PC-3 (cell line): Measurements from ENCODE around the gene CHRNB4. TPM values are rescaled to one million over a fixed set of nuclear protein-coding genes. Genes with fewer than 3 reads are reported as not detected.

Experiments
- ATAC-seq: fragments of 200-7000 bp; cut with Tn5 transposase; 2 replicates; pipeline ENCODE4 v1.9.1; 2020; ENCODE audit warnings: mild to moderate bottlenecking, moderate library complexity
- BruUV-seq: library from RNA; stranded (reverse); fragments of 400-500 nt; replicated peaks from 2 replicates; lab custom pipeline; 2021; lab: Mats Ljungman, UMichigan
- CTCF ChIA-PET: fragments of 300-600 bp; sonication (Branson Sonifier 250); formaldehyde crosslinking; loops from one replicate; lab custom pipeline; 2022; ENCODE audit warnings: antibody characterized with exemption; lab: Charles Lee
- POLR2A ChIA-PET: fragments of 300-600 bp; sonication (Branson Sonifier 250); formaldehyde crosslinking; loops from one replicate; lab custom pipeline; 2022; ENCODE audit warnings: antibody characterized with exemption; ENCODE audit not compliant: unreplicated experiment; lab: Charles Lee
- DNase-seq: peaks from one replicate; pipeline ENCODE4 v3.0.0-alpha.2; 2015
- H2AFZ ChIP-seq: fragments of 300-600 bp; sonication (generic); 2 replicates; pipeline ENCODE4 v1.6.0; 2016; ENCODE audit warnings: antibody characterized with exemption, low read length
- H3F3A ChIP-seq: fragments of 300-600 bp; sonication (generic); one replicate; pipeline ENCODE4 v1.6.0; 2017; ENCODE audit warnings: antibody characterized with exemption, low read length, control low read depth, mild to moderate bottlenecking; ENCODE audit not compliant: unreplicated experiment
- H3K27ac ChIP-seq: fragments of 300-600 bp; sonication (generic); 2 replicates; pipeline ENCODE4 v1.5.1; 2016; ENCODE audit warnings: mild to moderate bottlenecking, low read length
- H3K27me3 ChIP-seq: fragments of 300-600 bp; sonication (generic); 2 replicates; pipeline ENCODE4 v1.6.1; 2016; ENCODE audit warnings: low read length, mixed read lengths
- H3K36me3 ChIP-seq: fragments of 300-600 bp; sonication (generic); 2 replicates; pipeline ENCODE4 v1.6.1; 2016; ENCODE audit warnings: low read depth, mixed run types, low read length, mixed read lengths
- H3K4me1 ChIP-seq: fragments of 300-600 bp; sonication (generic); 2 replicates; pipeline ENCODE4 v1.5.1; 2016; ENCODE audit warnings: low read length; ENCODE audit not compliant: insufficient read depth
- H3K4me2 ChIP-seq: fragments of 300-600 bp; sonication (generic); 2 replicates; pipeline ENCODE4 v1.6.0; 2016; ENCODE audit warnings: low read length
- H3K4me3 ChIP-seq: fragments of 300-600 bp; sonication (generic); 2 replicates; pipeline ENCODE4 v1.5.1; 2016; ENCODE audit warnings: mild to moderate bottlenecking, low read length, mixed read lengths
- H3K79me2 ChIP-seq: fragments of 300-600 bp; sonication (generic); 2 replicates; pipeline ENCODE4 v1.6.1; 2017; ENCODE audit warnings: low read length, mixed read lengths
- H3K9ac ChIP-seq: fragments of 300-600 bp; sonication (generic); 2 replicates; pipeline ENCODE4 v1.6.0; 2016; ENCODE audit warnings: mild to moderate bottlenecking, low read length
- H3K9me2 ChIP-seq: fragments of 300-600 bp; sonication (generic); replicated peaks from 2 replicates; pipeline ENCODE4 v1.6.1; 2016; ENCODE audit warnings: mixed run types, low read length, mixed read lengths
- H3K9me3 ChIP-seq: fragments of 300-600 bp; sonication (generic); 2 replicates; pipeline ENCODE4 v1.6.1; 2016; ENCODE audit warnings: low read length, mixed read lengths
- H4K20me1 ChIP-seq: fragments of 300-600 bp; sonication (generic); 2 replicates; pipeline ENCODE4 v1.6.1; 2016; ENCODE audit warnings: low read length, mixed read lengths
- EZH2 ChIP-seq: fragments of 300-600 bp; sonication (generic); IDR thresholded peaks from one replicate; pipeline ENCODE4 v1.6.1; 2017; ENCODE audit warnings: antibody characterized with exemption, mild to moderate bottlenecking, low read length; ENCODE audit not compliant: unreplicated experiment
- EZH2phosphoT487 ChIP-seq: fragments of 300-600 bp; sonication (generic); IDR thresholded peaks from 2 replicates; pipeline ENCODE4 v1.6.1; 2018; ENCODE audit warnings: mild to moderate bottlenecking, antibody characterized with exemption, low read length, borderline replicate concordance
- intact Hi-C: fragments of 100-400 bp; cut with micrococcal nuclease; formaldehyde crosslinking; loops from 2 replicates; pipeline ENCODE4 v1.9.0; 2023
- total RNA-seq: library from RNA; depleted of rRNA; stranded (reverse); fragments of >200 nt; gene quantifications from 2 replicates; pipeline ENCODE4 v1.2.3, GENCODE V29; 2014
- TF ChIP-seq, protein P1 (sequence below): fragments of 300-600 bp; sonication (generic); conservative IDR thresholded peaks from 2 replicates; pipeline ENCODE4 v1.5.1; 2017; ENCODE audit warnings: antibody characterized with exemption, low read depth, mild to moderate bottlenecking, low read length

Gene CHRNB4
- total RNA-seq, 1 experiment from 2014 or later: not detected

DNA sequence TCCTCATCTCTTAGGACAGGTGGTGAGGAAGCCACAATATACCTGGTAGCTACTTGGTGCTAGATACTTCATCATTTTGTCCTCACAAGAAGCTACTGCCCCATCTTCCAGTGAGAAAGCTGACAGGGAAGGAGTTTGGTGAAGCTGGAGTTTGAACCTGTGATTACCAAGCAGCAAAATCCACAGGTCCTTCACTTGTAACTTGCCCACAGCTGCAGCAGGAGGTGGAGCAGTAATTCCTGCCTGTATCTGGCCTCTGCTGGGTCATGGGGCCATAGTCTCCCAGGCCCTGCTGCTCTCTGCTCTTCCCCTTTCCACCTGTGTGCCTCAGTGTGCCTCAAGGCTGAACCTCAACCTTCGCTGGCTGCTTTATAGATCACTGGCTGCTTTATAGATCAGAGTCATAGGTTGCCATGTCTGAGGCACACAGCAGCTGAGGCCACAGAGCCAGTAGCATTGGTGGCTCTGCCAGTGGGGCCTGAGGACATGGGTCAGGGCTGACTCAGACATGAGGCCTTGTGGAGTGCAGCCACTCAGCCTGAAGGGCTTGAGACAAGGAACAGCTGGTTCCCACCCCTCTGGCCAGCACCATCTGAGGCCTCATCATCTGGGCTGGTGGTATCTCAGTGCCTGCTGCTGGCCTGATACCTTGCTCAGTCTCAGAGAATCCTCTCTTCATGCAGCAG lies 11.1 kb upstream of the CHRNB4 start:
- no TSS peak for BruUV-seq
- no peak overlapping the region for H3K4me2 ChIP-seq
- CTCF ChIA-PET: no interaction called here
- no peak for DNase-seq
- TF ChIP-seq EZH2phosphoT487 (no peak), EZH2 (no peak)
- TF ChIP-seq, protein P1, sequence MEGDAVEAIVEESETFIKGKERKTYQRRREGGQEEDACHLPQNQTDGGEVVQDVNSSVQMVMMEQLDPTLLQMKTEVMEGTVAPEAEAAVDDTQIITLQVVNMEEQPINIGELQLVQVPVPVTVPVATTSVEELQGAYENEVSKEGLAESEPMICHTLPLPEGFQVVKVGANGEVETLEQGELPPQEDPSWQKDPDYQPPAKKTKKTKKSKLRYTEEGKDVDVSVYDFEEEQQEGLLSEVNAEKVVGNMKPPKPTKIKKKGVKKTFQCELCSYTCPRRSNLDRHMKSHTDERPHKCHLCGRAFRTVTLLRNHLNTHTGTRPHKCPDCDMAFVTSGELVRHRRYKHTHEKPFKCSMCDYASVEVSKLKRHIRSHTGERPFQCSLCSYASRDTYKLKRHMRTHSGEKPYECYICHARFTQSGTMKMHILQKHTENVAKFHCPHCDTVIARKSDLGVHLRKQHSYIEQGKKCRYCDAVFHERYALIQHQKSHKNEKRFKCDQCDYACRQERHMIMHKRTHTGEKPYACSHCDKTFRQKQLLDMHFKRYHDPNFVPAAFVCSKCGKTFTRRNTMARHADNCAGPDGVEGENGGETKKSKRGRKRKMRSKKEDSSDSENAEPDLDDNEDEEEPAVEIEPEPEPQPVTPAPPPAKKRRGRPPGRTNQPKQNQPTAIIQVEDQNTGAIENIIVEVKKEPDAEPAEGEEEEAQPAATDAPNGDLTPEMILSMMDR: no peak
- H3K79me2 ChIP-seq: no peaks in the 10 kb centered on the region
- H3K27me3 ChIP-seq: no peaks in the 10 kb centered on the region; the same call in 1 of the 2 replicates
- POLR2A ChIA-PET: no interaction called here
- no peak overlapping the region for H3K4me3 ChIP-seq
- no peak for ATAC-seq
- H2AFZ ChIP-seq: no peak overlapping the region
- H3K9ac ChIP-seq: no peak overlapping the region
- intact Hi-C loops: no loop called here
- no peaks in the 10 kb centered on the region for H3K9me2 ChIP-seq
- no peak overlapping the region for H3K27ac ChIP-seq
- no peaks in the 10 kb centered on the region for H3F3A ChIP-seq
- H4K20me1 ChIP-seq: no peaks in the 10 kb centered on the region
- no peaks in the 10 kb centered on the region for H3K36me3 ChIP-seq
- no peaks in the 10 kb centered on the region for H3K9me3 ChIP-seq
- H3K4me1 ChIP-seq: no peaks in the 10 kb centered on the region

DNA sequence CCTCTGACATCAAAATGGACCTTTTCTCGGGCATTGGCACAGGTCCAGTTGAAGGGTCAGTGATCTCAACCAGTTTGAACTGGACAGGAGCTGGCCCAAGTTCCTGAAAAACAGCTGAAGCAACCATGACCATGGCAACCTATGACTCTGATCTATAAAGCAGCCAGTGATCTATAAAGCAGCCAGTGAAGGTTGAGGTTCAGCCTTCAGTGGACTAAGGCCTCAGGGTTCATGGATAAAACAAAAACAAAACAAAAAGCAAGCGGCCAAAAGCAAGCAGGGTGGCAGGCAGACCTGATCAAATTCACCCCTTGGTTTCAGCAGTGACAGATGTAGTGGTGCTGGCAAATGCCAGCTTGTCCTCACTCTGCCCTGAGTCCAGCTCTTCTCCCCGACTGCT lies 10.0 kb upstream of the CHRNB4 start:
- Histone ChIP-seq H3K27ac (no peak overlapping the region), H3K4me1 (no peaks in the 10 kb centered on the region), H3K9me2 (no peaks in the 10 kb centered on the region), H3K4me3 (no peak overlapping the region), H3K36me3 (no peaks in the 10 kb centered on the region), H4K20me1 (no peaks in the 10 kb centered on the region), H3K79me2 (no peaks in the 10 kb centered on the region), H3K27me3 (no peaks in the 10 kb centered on the region), H3K9me3 (no peaks in the 10 kb centered on the region), H2AFZ (no peak overlapping the region), H3K4me2 (no peak overlapping the region), H3K9ac (no peak overlapping the region), H3F3A (no peaks in the 10 kb centered on the region)
- intact Hi-C loops: no loop called here
- no TSS peak for BruUV-seq
- TF ChIP-seq EZH2 (no peak), EZH2phosphoT487 (no peak)
- TF ChIP-seq, protein P1: no peak
- ATAC-seq: no peak
- POLR2A ChIA-PET: no interaction called here
- no peak for DNase-seq
- CTCF ChIA-PET: no interaction called here

DNA sequence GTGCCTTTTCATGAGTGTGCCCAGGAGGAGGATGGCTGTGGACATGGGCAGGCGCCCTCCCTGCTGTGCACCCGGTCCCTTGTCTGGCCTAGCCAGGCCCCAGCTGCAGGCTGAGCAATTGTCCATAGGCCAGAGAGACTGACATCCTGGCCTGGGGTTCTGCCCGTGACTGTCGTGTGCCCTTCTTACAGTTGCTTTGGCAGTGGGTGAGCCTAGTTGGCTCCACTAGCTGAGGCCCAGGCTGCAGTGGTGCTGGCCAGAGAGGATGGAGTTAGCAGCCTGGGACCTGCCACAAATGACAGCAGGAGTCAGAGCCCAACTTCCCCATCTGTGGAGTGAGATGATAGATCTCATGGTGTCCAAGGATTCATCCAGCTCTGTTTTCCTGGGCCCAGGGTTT lies 9.0 kb upstream of the CHRNB4 start:
- CTCF ChIA-PET: no interaction called here

More for the DNA sequence above, 9.0 kb upstream of the CHRNB4 start:
- intact Hi-C loops: no loop called here
- H3K4me3 ChIP-seq: no peak overlapping the region
- BruUV-seq: no TSS peak
- H2AFZ ChIP-seq: no peak overlapping the region
- H3K9ac ChIP-seq: no peak overlapping the region
- POLR2A ChIA-PET: no interaction called here
- H3K9me2 ChIP-seq: no peaks in the 10 kb centered on the region
- no peaks in the 10 kb centered on the region for H3K27me3 ChIP-seq
- no peaks in the 10 kb centered on the region for H3K4me1 ChIP-seq
- no peaks in the 10 kb centered on the region for H3F3A ChIP-seq
- H3K27ac ChIP-seq: no peak overlapping the region
- no peak overlapping the region for H3K4me2 ChIP-seq
- no peak for DNase-seq
- H3K9me3 ChIP-seq: no peaks in the 10 kb centered on the region
- H4K20me1 ChIP-seq: no peaks in the 10 kb centered on the region
- TF ChIP-seq, protein P1: no peak
- no peak for TF ChIP-seq EZH2
- TF ChIP-seq EZH2phosphoT487: no peak
- H3K36me3 ChIP-seq: no peaks in the 10 kb centered on the region
- H3K79me2 ChIP-seq: no peaks in the 10 kb centered on the region
- ATAC-seq: no peak
